Endothelial cell of coronary artery (primary cell): ENCODE measurements around the gene PCDHA13. TPM values are rescaled to one million over a fixed set of nuclear protein-coding genes. Genes with fewer than 3 reads are reported as not detected.

Experiments used
- total RNA-seq: library from RNA; depleted of rRNA; stranded (reverse); fragments of >200 nt; gene quantifications from 2 replicates; pipeline ENCODE4 v1.2.3, GENCODE V29; 2014

The PCDHA13 gene, protein sequence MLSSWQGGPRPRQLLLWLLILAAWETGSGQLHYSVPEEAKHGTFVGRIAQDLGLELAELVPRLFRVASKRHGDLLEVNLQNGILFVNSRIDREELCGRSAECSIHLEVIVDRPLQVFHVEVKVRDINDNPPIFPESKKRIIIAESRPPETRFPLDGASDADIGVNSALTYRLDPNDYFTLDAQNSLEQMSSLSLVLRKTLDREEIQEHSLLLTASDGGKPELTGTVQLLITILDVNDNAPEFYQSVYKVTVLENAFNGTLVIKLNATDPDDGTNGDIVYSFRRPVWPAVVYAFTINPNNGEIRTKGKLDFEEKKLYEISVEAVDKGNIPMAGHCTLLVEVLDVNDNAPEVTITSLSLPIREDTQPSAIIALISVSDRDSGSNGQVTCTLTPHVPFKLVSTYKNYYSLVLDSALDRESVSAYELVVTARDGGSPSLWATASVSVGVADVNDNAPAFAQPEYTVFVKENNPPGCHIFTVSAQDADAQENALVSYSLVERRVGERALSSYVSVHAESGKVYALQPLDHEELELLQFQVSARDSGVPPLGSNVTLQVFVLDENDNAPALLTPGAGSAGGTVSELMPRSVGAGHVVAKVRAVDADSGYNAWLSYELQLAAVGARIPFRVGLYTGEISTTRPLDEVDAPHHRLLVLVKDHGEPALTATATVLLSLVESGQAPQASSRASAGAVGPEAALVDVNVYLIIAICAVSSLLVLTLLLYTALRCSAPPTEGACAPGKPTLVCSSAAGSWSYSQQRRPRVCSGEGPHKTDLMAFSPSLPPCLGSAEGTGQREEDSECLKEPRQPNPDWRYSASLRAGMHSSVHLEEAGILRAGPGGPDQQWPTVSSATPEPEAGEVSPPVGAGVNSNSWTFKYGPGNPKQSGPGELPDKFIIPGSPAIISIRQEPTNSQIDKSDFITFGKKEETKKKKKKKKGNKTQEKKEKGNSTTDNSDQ
- 0.09 and 0.19 TPM in 2 replicates for total RNA-seq

DNA sequence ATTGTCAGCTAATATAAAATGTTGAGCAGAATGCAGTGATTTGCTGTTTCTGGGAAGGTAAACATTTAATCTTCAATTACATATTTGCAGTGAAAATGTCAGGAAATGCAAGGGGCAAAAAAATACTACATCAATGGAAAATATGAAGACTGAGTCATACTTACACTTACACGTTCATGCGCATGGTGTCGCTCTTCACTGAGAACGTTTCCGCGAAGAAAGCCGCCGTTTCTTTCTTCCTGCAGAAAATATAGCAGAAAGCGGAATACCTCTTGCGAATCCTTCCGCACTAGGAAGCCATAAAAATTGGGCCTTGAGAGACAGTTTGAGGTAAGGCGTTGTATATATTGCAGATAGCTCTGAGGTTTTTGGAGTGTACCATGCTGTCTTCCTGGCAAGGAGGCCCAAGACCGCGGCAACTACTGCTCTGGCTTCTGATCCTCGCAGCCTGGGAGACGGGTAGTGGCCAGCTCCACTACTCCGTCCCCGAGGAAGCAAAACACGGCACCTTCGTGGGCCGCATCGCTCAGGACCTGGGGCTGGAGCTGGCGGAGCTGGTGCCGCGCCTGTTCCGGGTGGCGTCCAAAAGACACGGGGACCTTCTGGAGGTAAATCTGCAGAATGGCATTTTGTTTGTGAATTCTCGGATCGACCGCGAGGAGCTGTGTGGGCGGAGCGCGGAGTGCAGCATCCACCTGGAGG, at the start of gene PCDHA13:
PCDHA13 (plus strand) TSS at position 236 of the 702 bp plus-strand sequence; CDS start at position 381, 145 bp downstream.

DNA sequence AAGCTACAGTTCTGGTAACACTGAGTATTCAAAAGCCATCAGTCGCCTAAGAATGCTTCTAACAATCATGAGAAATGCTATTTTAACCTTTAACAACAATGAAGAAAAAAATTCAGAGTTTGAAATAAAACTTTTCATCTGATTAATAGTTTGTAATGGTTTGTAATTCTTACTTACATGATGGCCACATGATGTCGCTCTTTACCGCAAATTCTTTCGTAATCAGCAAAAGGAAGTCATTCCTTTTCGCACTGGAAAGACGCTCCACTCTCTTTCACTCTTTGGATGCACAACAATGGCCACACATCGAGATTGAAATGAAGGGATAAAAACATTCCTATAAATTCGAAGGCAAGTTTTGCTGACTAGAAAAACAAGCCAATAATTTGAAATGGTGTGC, 47.9 kb upstream of the PCDHA13 start, which contains the start of gene PCDHA7:
PCDHA7 (plus strand) TSS at position 277 of the 400 bp plus-strand sequence; CDS start at position 392, 115 bp downstream.

DNA sequence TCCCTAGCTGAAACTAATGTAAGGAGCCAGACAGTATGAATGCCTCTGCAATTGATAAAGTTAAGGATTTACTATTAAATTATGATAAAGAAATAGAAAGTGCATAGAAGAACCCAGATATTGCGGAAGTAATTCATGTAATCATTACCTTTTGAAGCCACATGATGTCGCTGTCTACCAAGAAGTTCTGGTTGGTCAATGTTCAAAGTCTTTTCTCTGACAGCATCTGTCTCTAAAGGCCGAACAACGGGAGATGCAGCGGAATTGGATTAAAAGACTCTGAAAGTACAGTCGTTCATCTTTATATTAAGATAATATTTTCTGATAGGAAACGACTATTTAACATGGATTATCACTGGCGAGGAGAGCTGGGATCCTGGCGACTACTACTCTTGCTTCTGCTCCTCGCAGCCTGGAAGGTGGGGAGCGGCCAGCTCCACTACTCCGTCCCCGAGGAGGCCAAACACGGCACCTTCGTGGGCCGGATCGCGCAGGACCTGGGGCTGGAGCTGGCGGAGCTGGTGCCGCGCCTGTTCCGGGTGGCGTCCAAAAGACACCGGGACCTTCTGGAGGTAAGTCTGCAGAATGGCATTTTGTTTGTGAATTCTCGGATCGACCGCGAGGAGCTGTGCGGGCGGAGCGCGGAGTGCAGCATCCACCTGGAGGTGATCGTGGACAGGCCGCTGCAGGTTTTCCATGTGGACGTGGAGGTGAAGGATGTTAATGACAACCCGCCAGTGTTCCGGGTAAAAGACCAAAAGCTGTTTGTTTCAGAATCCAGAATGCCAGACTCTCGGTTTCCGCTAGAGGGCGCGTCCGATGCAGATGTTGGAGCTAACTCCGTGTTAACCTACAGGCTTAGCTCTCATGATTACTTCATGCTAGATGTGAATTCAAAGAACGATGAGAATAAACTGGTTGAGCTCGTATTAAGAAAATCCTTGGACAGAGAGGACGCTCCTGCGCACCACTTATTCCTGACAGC, 40.7 kb upstream of the PCDHA13 start, which contains the start of gene PCDHA8:
PCDHA8 (plus strand) TSS at position 210 of the 985 bp plus-strand sequence; CDS start at position 345, 135 bp downstream.

DNA sequence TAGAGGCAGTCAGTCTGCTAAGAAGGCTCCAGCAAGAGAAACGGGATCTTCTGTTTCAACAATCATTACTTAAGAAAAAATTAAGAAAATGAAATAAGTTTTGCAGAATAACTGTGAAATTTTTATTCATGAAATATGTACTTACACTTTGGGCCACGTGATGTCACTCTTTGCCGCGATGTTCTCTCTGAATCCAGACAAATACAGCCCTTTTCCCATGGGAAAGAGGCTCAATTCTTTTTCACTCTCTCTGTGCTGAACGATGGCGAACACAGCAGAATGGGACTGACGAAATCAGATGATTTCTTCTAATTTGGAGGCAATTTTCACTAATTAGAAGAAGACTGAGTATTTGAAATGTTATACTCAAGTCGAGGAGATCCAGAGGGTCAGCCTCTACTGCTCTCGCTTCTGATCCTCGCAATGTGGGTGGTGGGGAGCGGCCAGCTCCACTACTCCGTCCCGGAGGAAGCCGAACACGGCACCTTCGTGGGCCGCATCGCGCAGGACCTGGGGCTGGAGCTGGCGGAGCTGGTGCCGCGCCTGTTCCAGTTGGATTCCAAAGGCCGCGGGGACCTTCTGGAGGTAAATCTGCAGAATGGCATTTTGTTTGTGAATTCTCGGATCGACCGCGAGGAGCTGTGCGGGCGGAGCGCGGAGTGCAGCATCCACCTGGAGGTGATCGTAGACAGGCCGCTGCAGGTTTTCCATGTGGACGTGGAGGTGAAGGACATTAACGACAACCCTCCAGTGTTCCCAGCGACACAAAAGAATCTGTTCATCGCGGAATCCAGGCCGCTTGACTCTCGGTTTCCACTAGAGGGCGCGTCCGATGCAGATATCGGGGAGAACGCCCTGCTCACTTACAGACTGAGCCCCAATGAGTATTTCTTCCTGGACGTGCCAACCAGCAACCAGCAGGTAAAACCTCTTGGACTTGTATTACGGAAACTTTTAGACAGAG, 33.5 kb upstream of the PCDHA13 start, which contains the start of gene PCDHA9:
PCDHA9 (plus strand) TSS at position 244 of the 964 bp plus-strand sequence; CDS start at position 358, 114 bp downstream.

DNA sequence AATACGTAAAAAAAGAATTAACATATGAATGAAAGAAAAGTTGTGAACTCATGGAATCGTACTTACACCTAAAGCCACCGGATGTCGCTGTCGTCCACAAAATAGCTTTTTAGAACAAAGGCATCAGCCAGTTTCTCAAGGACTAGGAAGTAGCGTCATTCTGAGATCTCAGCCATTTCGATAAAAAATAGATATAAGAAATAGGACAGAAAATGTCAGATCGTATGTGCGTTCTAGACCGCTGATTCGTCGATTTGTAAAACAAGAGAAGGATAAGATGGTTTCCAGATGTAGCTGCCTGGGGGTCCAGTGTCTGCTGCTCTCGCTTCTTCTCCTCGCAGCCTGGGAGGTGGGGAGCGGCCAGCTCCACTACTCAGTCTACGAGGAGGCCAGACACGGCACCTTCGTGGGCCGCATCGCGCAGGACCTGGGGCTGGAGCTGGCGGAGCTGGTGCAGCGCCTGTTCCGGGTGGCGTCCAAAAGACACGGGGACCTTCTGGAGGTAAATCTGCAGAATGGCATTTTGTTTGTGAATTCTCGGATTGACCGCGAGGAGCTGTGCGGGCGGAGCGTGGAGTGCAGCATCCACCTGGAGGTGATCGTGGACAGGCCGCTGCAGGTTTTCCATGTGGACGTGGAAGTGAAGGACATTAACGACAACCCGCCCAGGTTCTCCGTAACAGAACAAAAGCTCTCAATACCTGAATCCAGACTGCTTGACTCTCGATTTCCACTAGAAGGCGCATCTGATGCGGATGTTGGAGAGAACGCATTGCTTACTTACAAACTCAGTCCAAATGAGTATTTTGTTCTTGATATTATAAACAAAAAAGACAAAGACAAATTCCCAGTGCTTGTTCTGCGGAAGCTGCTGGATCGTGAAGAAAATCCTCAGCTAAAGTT, 25.9 kb upstream of the PCDHA13 start, which contains the start of gene PCDHA10:
PCDHA10 (plus strand) TSS at position 126 of the 903 bp plus-strand sequence; CDS start at position 278, 152 bp downstream.

DNA sequence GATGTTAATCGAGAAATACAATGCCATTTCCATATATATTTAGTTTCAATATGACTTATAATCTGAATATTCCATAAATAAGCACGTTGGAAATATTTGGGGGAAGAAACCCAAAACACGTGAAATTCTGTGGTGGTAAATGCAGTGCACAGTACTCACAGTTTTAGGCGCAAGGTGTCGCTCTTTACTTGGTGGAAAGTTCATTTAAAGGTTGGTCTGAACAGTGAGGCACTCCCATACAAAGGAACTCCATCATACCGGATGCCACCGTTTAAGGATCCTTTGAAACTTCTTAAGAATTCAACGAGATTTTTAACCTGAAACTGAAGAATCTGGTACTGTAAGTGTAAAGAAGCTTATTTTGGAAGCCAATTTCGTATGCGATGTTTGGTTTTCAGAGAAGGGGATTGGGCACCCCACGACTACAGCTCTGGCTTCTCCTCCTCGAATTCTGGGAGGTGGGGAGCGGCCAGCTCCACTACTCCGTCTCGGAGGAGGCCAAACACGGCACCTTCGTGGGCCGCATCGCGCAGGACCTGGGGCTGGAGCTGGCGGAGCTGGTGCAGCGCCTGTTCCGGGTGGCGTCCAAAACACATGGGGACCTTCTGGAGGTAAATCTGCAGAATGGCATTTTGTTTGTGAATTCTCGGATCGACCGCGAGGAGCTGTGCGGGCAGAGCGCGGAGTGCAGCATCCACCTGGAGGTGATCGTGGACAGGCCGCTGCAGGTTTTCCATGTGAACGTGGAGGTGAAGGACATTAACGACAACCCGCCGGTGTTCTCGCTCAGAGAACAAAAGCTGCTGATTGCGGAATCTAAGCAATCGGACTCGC, 13.0 kb upstream of the PCDHA13 start, which contains the start of gene PCDHA11:
PCDHA11 (plus strand) TSS at position 237 of the 834 bp plus-strand sequence; CDS start at position 384, 147 bp downstream.

DNA sequence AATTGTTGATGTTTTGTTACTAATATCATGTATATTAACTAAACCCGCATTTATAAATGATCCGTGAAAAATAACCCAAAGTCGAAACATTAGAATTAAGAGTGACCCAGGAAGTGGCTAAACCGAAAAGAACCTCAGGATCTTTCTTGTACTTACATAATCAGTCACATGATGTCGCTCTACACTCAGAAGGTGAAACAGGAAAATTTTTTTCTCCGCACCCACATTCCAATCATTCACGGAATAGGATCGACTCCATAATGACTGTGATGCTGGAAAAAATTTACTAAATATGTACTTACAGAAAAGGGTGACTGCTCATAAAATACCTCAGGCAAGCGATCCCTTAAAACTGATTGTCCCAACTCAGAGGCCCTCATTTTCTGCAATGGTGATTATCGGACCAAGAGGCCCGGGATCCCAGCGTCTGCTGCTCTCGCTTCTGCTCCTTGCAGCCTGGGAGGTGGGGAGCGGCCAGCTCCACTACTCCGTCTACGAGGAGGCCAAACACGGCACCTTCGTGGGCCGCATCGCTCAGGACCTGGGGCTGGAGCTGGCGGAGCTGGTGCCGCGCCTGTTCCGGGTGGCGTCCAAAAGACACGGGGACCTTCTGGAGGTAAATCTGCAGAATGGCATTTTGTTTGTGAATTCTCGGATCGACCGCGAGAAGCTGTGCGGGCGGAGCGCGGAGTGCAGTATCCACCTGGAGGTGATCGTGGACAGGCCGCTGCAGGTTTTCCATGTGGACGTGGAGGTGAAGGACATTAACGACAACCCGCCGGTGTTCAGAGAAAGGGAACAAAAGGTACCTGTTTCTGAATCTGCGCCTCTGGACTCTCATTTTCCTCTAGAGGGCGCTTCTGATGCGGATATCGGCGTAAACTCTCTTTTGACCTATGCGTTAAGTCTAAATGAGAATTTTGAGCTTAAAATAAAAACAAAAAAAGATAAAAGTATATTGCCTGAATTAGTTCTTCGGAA, 6.5 kb upstream of the PCDHA13 start, which contains the start of gene PCDHA12:
PCDHA12 (plus strand) TSS at position 224 of the 981 bp plus-strand sequence; CDS start at position 389, 165 bp downstream.

DNA sequence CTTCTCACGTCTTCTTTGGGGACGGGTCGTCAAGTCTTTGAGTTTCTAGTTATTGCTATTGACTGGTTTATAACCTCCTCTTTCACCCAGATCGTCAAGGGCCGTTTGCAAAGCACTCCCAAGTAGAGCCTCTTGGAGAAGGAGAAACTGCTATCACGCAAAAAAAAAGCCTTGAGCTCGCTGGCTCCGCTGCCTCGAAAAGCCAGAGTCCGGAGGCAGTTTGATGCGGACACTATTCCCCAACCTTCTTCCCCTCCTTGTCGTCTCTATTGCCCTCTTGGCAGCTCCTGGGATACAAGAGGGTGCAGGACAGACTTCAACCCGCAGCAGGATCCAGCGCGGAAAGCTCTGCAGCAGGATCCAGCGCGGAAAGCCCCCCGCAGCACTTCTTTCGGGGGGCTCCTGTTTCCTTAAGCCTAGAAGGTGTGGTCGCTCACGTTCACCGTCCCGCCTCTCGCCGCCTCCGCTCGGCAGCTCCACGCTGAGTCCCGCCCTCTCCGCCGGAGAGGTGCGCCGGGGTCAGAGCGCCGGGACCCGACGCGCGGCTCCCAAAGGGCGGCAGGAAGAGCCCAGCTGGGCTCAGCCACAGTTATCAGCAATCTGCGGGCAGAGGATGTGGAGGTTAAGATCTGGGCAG, 44.0 kb downstream of the PCDHA13 start, which contains the start of gene PCDHAC1:
PCDHAC1 (plus strand) TSS at position 494 of the 637 bp plus-strand sequence. CDS start 594 bp downstream, outside the sequence.

Other genes with a start within 250 kb of the PCDHA13 start
- 0.09 and 2.2 TPM in 2 replicates for gene CD14, start 248.9 kb upstream of the PCDHA13 start, total RNA-seq
- 7.4 and 10.5 TPM in 2 replicates for gene TMCO6, start 242.7 kb upstream of the PCDHA13 start, total RNA-seq
- gene NDUFA2, start 234.5 kb upstream of the PCDHA13 start, total RNA-seq, result 54.1 and 75.7 TPM in 2 replicates
- gene IK, start 234.3 kb upstream of the PCDHA13 start, total RNA-seq, result 109 and 111 TPM in 2 replicates
- 26.4 and 29.5 TPM in 2 replicates for gene WDR55, start 217.2 kb upstream of the PCDHA13 start, total RNA-seq
- 0.09 and 0.19 TPM in 2 replicates for gene DND1, start 208.5 kb upstream of the PCDHA13 start, total RNA-seq
- gene HARS1, start 190.8 kb upstream of the PCDHA13 start, total RNA-seq, result 79.3 and 96.4 TPM in 2 replicates
- gene HARS2, start 190.7 kb upstream of the PCDHA13 start, total RNA-seq, result 31.3 and 32.5 TPM in 2 replicates
- gene ZMAT2, start 181.7 kb upstream of the PCDHA13 start, total RNA-seq, result 54.5 and 63.3 TPM in 2 replicates
- under 0.01 TPM in 1 of 2 replicates, not detected in the other for gene PCDHA1, start 96.0 kb upstream of the PCDHA13 start, total RNA-seq
- 0.18 and 0.19 TPM in 2 replicates for gene PCDHA2, start 87.3 kb upstream of the PCDHA13 start, total RNA-seq
- 0.28 and 0.36 TPM in 2 replicates for gene PCDHA3, start 81.1 kb upstream of the PCDHA13 start, total RNA-seq
- 0.75 and 1.1 TPM in 2 replicates for gene PCDHA4, start 75.1 kb upstream of the PCDHA13 start, total RNA-seq
- 0.09 TPM in 2 replicates for gene PCDHA5, start 60.5 kb upstream of the PCDHA13 start, total RNA-seq
- 0.56 and 0.63 TPM in 2 replicates for gene PCDHA6, start 54.2 kb upstream of the PCDHA13 start, total RNA-seq
- gene PCDHA7, start 47.9 kb upstream of the PCDHA13 start, total RNA-seq, result 0.27 and 0.28 TPM in 2 replicates
- 0.09 and 0.19 TPM in 2 replicates for gene PCDHA8, start 40.9 kb upstream of the PCDHA13 start, total RNA-seq
- 0.09 TPM in 2 replicates for gene PCDHA9, start 33.7 kb upstream of the PCDHA13 start, total RNA-seq
- 0.45 and 0.56 TPM in 2 replicates for gene PCDHA10, start 26.2 kb upstream of the PCDHA13 start, total RNA-seq
- 0.09 and 0.27 TPM in 2 replicates for gene PCDHA11, start 13.2 kb upstream of the PCDHA13 start, total RNA-seq
- gene PCDHA12, start 6.8 kb upstream of the PCDHA13 start, total RNA-seq, result 0.09 and 0.19 TPM in 2 replicates
- 0.18 and 0.19 TPM in 2 replicates for gene PCDHAC1, start 44.2 kb downstream of the PCDHA13 start, total RNA-seq
- 0.09 and 2.4 TPM in 2 replicates for gene PCDHAC2, start 84.4 kb downstream of the PCDHA13 start, total RNA-seq
- gene PCDHB1, start 169.2 kb downstream of the PCDHA13 start, total RNA-seq, result not detected in 2 replicates
- gene PCDHB2, start 212.5 kb downstream of the PCDHA13 start, total RNA-seq, result 1.8 and 3.5 TPM in 2 replicates
- gene PCDHB3, start 218.3 kb downstream of the PCDHA13 start, total RNA-seq, result 0.36 and 0.38 TPM in 2 replicates
- gene PCDHB4, start 239.7 kb downstream of the PCDHA13 start, total RNA-seq, result 0.09 TPM in 2 replicates